ENCODE data around the gene RFFL. TPM values are rescaled to one million over a fixed set of nuclear protein-coding genes. Genes with fewer than 3 reads are reported as not detected.

RFFL gene
- total RNA-seq, 3 donors from 2014 or later (not counting 1 experiment from before 2014, with no cell fraction given): 50.0 to 86.6 (median 75.9) TPM

- H3K27ac ChIP-seq (ENCODE audit: low read length): no peak overlapping the region
- no peaks in the 10 kb centered on the region for H3K4me1 ChIP-seq (ENCODE audit: control insufficient read depth, insufficient read depth, low read length)
- no peak for TF ChIP-seq CTCF (IDR thresholded peaks at IDR 0.05)
- ATAC-seq (no peak), DNase-seq (no peak)
- no peak overlapping the region for H3K4me3 Mint-ChIP-seq
- H3K4me3 ChIP-seq (ENCODE audit: low read length): no peak overlapping the region
- H3K9me3 Mint-ChIP-seq: no peaks in the 10 kb centered on the region
- H3K27me3 ChIP-seq (ENCODE audit: control insufficient read depth, insufficient read depth, low read length): no peaks in the 10 kb centered on the region
- H3K36me3 ChIP-seq (ENCODE audit: control insufficient read depth, insufficient read depth, low read length): peaks cover 35% of the 10 kb centered on the region
- WGBS (ENCODE audit: insufficient coverage): 96% methylated on average over 1 of the region's 1 CpG
- no peaks in the 10 kb centered on the region for H3K27me3 Mint-ChIP-seq (ENCODE audit: low read depth in 2 of 2)
- intact Hi-C loops (cut with micrococcal nuclease): no loop called here
- H3K9me3 ChIP-seq (ENCODE audit: control insufficient read depth, insufficient read depth, low read length): no peaks in the 10 kb centered on the region
- peak overlapping the region; percentile 51 to 75 for H3K27ac Mint-ChIP-seq
- no peaks in the 10 kb centered on the region for H3K4me1 Mint-ChIP-seq
- peaks cover 7% of the 10 kb centered on the region for H3K36me3 Mint-ChIP-seq
Observed at GRCh38 chr17:35006961-35007360, 56.5 kb downstream of the RFFL start.

- ATAC-seq: no peak
- DNase-seq: no peak
- Mint-ChIP-seq H3K9me3 (no peaks in the 10 kb centered on the region), H3K27ac (peak overlapping the region in 1 of 2 donors; percentile 49), H3K4me3 (no peak overlapping the region), H3K36me3 (peaks cover 7% of the 10 kb centered on the region), H3K27me3 (ENCODE audit: low read depth in 2 of 2) (no peaks in the 10 kb centered on the region), H3K4me1 (no peaks in the 10 kb centered on the region)
- H3K27me3 ChIP-seq (ENCODE audit: control insufficient read depth, insufficient read depth, low read length): no peaks in the 10 kb centered on the region
- no peak for TF ChIP-seq CTCF (IDR thresholded peaks at IDR 0.05)
- H3K36me3 ChIP-seq (ENCODE audit: control insufficient read depth, insufficient read depth, low read length): peaks cover 33% of the 10 kb centered on the region
- intact Hi-C loops (cut with micrococcal nuclease): no loop called here
- H3K4me3 ChIP-seq (ENCODE audit: low read length): no peak overlapping the region
- 89% methylated on average over 4 of the region's 4 CpGs for WGBS (ENCODE audit: insufficient coverage)
- no peak overlapping the region for H3K27ac ChIP-seq (ENCODE audit: low read length)
- no peaks in the 10 kb centered on the region for H3K9me3 ChIP-seq (ENCODE audit: control insufficient read depth, insufficient read depth, low read length)
- no peaks in the 10 kb centered on the region for H3K4me1 ChIP-seq (ENCODE audit: control insufficient read depth, insufficient read depth, low read length)
Observed at GRCh38 chr17:35006345-35006744, 57.2 kb downstream of the RFFL start.

- no peaks in the 10 kb centered on the region for H3K9me3 Mint-ChIP-seq
- H3K4me3 Mint-ChIP-seq: no peak overlapping the region
- no peaks in the 10 kb centered on the region for H3K36me3 Mint-ChIP-seq
- no peaks in the 10 kb centered on the region for H3K4me1 Mint-ChIP-seq
- H3K27ac Mint-ChIP-seq: peak overlapping the region; percentile 45 to 49
- no peaks in the 10 kb centered on the region for H3K27me3 Mint-ChIP-seq (ENCODE audit: low read depth in 2 of 2)
- no peak for ATAC-seq
- DNase-seq: no peak
- peaks cover under 1% of the 10 kb centered on the region for H3K4me1 ChIP-seq (ENCODE audit: control insufficient read depth, insufficient read depth, low read length)
- no peak overlapping the region for H3K27ac ChIP-seq (ENCODE audit: low read length)
- no peak for TF ChIP-seq CTCF (IDR thresholded peaks at IDR 0.05)
- H3K36me3 ChIP-seq (ENCODE audit: control insufficient read depth, insufficient read depth, low read length): peaks cover 18% of the 10 kb centered on the region
- H3K4me3 ChIP-seq (ENCODE audit: low read length): no peak overlapping the region
- H3K27me3 ChIP-seq (ENCODE audit: control insufficient read depth, insufficient read depth, low read length): no peaks in the 10 kb centered on the region
- intact Hi-C loops (cut with micrococcal nuclease): no loop called here
- WGBS (ENCODE audit: insufficient coverage): 98% methylated on average over 3 of the region's 4 CpGs
- no peaks in the 10 kb centered on the region for H3K9me3 ChIP-seq (ENCODE audit: control insufficient read depth, insufficient read depth, low read length)
Observed at GRCh38 chr17:35003778-35004177, 59.7 kb downstream of the RFFL start.

- Mint-ChIP-seq H3K4me1 (peaks cover 5% of the 10 kb centered on the region in 2 donors), H3K9me3 (no peaks in the 10 kb centered on the region), H3K36me3 (no peaks in the 10 kb centered on the region), H3K27me3 (ENCODE audit: low read depth in 2 of 2) (no peaks in the 10 kb centered on the region), H3K4me3 (no peak overlapping the region), H3K27ac (peak overlapping the region in 1 of 2 donors; percentile 11)
- no peak for TF ChIP-seq CTCF (IDR thresholded peaks at IDR 0.05)
- WGBS (ENCODE audit: insufficient coverage): 94% methylated on average over 15 of the region's 15 CpGs
- Histone ChIP-seq H3K36me3 (ENCODE audit: control insufficient read depth, insufficient read depth, low read length) (peaks cover 19% of the 10 kb centered on the region), H3K4me3 (ENCODE audit: low read length) (no peak overlapping the region), H3K9me3 (ENCODE audit: control insufficient read depth, insufficient read depth, low read length) (no peaks in the 10 kb centered on the region), H3K27ac (ENCODE audit: low read length) (no peak overlapping the region), H3K4me1 (ENCODE audit: control insufficient read depth, insufficient read depth, low read length) (peaks cover 6% of the 10 kb centered on the region), H3K27me3 (ENCODE audit: control insufficient read depth, insufficient read depth, low read length) (no peaks in the 10 kb centered on the region)
- intact Hi-C loops (cut with micrococcal nuclease): no loop called here
- DNase-seq (no peak), ATAC-seq (no peak)
Observed at GRCh38 chr17:35002876-35003551, 60.5 kb downstream of the RFFL start.

All from natural killer cell (primary cell).